ENCODE measurements around the gene ROBO1.

GRCh38 chr3:79253704-79254103, 514.1 kb downstream of the ROBO1 start:
- TF ChIP-seq, protein P1, sequence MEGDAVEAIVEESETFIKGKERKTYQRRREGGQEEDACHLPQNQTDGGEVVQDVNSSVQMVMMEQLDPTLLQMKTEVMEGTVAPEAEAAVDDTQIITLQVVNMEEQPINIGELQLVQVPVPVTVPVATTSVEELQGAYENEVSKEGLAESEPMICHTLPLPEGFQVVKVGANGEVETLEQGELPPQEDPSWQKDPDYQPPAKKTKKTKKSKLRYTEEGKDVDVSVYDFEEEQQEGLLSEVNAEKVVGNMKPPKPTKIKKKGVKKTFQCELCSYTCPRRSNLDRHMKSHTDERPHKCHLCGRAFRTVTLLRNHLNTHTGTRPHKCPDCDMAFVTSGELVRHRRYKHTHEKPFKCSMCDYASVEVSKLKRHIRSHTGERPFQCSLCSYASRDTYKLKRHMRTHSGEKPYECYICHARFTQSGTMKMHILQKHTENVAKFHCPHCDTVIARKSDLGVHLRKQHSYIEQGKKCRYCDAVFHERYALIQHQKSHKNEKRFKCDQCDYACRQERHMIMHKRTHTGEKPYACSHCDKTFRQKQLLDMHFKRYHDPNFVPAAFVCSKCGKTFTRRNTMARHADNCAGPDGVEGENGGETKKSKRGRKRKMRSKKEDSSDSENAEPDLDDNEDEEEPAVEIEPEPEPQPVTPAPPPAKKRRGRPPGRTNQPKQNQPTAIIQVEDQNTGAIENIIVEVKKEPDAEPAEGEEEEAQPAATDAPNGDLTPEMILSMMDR (IDR thresholded peaks at IDR 0.05; ENCODE audit: low read depth, low read length, missing input control), result no peak
- TF ChIP-seq TAF1 (conservative IDR thresholded peaks at IDR 0.05) (no peak), RAD21 (IDR thresholded peaks at IDR 0.05) (no peak)
